Stimulated activated CD4-positive, alpha-beta T cell treated with anti-CD3 and anti-CD28 coated beads, Interleukin-4, amount 100 ng/mL, for 48 hours (primary cell): Measurements from ENCODE around the gene CASP1.
"Not testable (repeated sequence)": the region's sequence is repeated elsewhere in the genome, so short reads cannot be mapped to it uniquely, and the experiment has no call there.

Source experiments
- DNase-seq, 2 donors: peaks; one replicate each; pipeline ENCODE4 v3.0.0-alpha.2; 2020; ENCODE audit warnings: low read depth in 2 of 2

Gene CASP1

DNA sequence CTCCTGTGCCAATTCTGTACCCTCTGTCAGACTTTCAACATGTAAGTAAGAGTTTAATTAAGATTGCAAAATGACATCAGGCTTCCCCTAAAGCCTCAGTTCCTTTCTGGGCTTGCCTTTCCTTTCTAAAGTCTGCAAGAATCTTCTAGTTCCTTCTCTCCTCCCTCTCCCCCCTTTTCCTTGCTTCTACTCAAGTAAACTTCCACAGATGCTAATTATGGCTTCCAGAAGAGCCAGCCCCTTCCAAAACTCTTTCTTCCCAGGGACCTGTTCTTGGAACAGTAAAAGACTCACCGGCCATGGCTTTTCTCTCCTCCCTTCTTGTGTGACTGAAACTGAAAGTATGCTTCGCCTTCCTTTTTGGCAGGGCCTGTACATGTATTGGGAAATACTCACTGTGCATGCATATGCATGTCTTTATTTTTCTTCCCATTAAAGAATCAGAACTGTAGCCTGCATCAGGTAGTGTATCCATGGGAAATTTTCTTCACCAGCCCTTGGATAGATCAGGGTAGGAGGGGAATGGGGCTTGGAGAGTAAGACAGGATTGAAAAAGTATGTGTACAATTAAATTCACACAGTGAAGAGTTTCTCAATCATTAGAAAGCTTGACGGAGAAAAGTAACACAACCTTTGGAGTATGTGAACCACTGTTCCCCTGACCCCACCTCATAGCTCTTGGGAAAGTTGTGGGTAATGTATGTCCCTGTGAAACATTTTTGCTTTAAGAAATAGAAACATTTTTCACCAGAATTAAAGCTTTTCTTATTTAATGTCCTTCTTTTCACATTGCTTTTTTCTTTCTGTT, at the start of gene CASP1:
Gene CASP1 (minus strand): TSS at position 332 of the 808 bp plus-strand sequence. CDS start 31 bp downstream, at position 301.
- peak in 1 of 2 donors; percentile 14 for DNase-seq

DNA sequence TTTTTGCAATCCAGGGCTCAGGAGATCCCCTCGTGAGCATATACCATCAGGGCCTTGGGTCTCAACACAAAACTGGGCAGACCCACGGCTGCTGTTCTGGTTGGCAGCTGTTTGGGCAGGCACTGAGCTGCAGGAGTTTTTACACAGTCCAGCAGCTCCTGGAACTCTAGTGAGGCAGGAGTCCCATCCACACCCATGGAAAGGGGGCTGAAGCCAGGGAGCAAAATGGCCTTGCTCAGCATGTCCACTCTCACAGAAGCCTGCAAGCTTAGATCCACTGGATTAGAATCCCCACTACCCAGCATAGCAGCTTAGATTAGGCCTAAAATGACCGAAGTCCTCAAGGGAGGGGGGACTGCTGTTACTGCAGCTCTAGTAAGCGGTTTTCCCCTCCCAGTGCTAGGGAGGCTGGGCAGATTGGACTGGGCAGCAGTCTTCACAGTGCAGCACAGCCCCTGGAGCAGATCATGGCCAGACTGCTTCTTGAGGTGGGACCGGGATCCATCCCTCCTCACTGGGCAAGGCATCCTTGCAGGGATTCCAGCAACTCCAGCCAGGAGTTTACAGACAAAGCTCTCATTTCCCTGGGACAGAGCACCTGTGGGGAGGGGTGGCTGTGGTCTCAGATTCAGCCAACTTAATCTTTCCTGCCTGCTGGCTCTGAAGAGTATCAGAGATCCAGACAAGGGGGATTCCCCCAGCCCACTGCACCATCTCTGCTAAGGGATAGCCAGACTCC, 46.6 kb upstream of the CASP1 start:
- DNase-seq = no peak

DNA sequence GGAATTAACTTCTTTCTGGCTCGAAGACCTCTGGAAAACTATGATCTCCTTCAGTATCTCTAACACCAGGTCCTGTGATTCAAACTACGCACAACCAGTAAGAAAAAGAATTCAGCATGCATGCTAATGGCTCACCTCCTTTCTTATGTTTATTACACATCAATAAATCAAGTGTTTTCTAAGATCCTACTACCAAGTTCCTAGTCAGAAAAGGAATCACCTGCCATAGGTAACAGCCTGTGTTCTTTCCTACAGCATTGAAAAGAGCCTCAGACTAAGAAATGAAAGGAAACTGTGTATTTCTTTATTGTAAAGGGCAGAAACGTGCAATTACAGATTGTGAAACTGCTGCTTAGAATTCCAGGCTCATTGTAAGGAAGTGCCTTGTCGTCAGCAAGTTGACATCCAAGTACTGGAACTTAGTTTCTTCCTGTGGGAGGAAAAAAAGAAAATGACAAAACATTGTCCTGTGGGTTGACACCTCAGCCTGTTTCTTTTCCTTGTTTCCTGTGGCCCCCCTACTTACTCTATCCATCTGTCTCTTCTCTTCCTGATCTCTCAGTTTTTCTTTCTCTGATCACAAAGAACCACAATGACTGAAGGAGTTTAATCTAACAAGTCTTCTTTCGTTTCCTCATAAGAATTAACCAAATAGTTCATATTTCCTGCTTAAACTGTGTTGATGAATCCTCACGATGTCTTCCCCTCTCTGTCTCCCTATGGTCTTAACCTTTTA, 45.4 kb upstream of the CASP1 start:
- DNase-seq = not testable (repeated sequence)

DNA sequence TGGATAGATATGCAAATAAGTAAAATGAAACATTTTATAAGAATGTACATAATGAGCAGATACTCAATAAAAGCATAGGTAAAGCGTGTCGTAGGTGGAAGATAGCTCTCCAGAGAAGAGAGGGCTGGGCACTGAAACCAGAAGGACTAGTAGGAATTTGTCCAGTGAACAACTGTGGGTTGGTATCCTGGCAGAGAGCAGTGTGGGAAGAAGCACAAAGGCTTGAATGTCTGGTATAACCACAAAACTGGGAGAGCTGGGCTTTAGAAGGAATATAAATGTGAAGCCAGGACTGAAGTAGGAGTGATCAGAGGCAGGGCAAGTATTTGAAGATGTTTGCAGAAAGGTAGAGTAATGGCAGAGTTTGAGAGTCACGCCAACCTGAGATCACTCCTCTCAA, 43.3 kb upstream of the CASP1 start:
- DNase-seq = no peak

DNA sequence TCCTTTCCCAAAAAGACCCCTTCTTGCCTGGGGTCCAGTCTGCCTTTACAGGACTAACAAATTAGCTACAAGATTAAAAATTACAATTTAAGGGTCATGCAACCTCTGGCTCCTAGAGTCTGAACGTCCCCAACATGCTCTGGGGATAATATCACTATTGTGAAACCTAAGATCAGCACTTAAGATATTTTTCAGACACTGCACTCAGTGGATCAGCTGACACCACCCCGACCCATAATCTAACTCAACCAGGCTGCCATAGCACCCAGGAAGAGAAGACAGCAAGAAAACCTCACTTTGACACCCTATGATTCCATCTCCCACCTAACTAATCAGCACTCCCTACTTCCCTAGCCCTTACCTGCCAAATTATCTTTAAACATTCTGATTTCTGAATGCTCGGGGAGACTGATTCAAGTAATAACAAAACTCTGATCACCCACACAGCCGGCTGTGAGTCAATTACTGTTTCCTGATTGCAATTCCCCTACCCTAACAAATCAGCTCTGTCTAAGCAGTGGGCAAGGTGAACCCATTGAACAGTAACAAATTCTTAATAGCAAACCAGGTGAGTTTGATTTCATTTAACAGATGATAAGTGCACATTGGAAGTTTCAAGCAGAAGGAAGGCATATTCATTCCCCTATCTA, 42.3 kb upstream of the CASP1 start:
- peak in 1 of 2 donors; percentile 31 for DNase-seq

DNA sequence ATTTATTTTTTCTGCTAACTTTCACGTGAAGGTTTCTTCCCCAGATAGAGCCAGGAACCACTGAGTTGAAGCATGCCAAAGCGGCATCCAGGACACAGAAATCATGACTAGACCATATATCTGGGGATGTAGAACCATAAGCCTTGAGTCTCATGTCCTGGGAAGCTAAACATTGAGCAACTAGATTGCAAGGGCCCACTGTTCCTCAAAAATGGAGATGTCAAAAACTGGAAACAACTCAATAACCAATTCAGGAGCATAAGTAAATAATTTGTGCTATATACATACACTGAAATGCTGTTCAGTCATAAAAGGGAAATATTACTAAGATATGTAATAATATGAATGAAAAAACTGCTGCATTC, 39.2 kb upstream of the CASP1 start:
- no peak for DNase-seq

DNA sequence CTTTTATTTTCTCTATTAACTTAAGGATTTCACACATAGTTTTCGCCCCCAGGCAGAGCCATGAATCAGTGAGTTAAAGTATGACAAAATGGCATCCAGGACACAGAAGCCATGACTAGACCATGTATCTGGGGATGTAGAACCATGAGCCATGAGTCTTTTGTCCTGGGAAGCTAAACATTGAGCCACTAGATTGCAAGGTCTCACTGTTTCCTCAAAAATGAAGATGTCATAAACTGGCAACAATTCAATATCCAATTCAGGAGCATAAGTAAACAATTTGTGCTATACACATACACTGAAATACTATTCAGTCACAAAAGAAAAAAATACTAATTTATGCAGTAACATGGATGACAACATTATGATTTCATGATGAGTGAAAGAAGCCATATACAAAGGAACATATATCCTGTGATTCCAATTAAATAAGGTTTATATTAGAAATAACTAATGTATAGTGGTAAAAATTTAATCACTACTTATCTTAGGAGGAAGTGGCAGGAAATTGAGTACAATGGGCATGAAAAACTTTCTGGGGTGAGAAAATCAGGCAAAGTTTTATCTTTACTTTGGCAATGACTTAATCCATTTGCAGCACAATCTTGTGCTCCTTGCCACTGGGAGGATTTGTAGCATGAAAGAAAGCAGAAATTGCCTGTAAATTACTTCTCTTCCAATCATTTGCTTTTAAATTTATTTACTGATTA, 38.7 kb upstream of the CASP1 start:
- DNase-seq = no peak

DNA sequence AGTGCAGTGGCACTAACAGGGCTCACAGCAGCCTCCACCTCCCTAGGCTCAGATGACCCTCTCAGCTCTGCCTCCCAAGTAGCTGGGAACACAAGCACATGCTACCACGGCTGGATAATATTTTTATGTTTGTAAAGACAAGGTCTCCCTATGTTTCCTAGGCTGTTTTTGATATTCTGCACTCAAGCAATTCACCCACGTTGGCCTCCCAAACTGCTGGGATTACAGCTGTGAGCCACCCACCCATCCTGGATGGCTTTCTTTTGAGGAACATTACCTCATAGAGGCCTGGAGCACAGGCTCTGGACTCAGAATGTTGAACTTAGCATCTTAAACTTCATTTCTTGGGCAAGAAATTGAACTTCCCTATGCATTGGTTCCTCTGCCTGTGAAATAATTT, 37.1 kb upstream of the CASP1 start:
- not testable (repeated sequence) for DNase-seq

DNA sequence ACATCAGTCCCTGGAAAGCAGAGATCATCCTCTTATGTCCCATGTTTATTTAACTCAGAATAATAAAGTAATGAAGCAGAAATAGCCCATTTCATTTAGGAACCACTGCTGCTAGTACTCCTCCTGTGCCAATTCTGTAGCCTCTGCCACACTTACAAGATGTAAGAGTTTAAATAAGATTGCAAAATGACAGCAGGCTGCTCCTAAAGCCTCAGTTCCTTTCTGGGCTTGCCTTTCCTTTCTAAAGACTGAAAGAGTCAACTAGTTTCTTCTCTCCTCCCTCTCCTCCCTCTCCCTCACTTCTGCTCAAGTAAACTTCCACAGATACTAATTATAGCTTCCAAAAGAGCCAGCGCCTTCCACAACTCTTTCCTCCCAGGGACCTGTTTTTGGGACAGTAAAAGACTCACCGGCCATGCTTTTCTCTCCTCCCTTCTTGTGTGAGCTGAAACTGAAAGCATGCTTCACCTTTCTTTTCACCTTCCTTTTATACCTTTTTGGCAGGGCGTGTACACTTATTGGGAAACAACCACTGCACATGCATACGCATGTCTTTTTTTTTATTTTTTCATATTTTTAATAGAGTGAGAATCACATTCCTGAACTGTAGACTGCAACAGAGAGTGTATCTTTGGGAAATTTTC, 36.3 kb upstream of the CASP1 start:
- no peak for DNase-seq

DNA sequence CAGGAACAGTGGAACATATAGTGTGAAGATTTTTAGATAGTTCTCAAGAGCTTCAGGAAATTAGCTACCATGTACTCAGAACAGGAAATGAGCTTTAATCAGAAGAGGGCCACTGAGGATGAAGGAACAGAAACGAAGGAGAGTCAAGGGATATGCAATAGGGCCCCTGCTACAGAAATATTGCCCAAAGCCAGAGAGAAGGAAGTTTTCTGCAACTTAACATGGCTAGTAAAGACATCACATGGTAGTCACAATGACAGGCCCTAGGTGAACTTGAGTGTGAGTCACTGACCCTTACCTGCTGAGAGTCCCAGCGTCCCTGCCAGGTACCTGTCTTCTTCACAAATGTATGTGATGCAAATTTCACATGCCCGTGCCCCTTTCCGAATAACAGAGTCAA, 35.4 kb upstream of the CASP1 start:
- no peak for DNase-seq

DNA sequence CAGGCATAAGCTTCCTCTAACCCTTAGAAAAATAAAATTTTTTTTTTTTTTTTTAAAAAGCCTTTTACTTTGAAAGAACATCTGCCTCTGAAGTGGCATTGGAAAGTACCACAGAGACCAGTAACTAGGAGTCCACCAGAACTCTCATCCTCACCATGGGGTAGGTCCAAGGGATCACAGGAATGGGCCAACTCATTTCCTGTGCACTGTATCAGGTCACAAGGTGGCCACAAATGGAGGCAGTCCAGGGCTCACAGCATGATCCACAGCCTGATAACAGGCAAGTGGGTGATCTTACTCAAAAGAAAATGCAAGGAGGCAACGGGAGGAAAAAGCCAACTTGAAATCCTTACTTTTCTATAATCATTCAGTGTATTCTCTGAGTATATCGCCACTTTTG, 34.8 kb upstream of the CASP1 start:
- not testable (repeated sequence) for DNase-seq

DNA sequence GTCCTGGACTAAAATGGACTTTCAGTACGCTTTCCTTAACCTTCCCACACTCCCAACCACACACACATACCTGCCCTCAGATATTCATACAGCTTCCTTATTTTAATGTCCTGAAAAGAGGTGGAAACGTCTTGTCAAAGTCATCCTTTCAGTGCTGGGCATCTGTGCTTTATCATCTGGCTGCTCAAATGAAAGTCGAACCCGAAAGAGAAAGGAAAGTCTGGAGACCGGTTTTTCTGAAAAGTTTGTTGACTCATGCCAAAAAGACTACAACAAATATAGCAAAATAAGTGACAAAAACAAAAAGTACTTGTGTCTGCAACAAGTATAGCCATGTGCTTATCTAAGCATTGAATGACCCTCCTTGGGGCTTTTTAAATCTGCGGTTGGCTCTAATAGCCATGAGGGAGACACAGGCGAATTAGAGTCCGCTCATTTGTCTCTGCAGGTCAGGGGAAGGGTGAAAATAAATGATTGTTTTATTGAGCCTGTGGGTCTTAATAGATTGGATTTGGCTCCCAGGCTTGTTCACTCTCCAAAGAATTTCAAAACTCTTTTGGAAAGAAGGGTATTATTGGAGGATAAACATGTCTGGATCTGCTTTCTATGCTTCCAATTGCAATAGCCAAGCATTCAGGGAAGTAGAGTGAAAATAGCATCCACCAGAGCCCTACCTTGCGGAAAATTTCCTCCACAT, 28.4 kb upstream of the CASP1 start:
- DNase-seq = not testable (repeated sequence)

DNA sequence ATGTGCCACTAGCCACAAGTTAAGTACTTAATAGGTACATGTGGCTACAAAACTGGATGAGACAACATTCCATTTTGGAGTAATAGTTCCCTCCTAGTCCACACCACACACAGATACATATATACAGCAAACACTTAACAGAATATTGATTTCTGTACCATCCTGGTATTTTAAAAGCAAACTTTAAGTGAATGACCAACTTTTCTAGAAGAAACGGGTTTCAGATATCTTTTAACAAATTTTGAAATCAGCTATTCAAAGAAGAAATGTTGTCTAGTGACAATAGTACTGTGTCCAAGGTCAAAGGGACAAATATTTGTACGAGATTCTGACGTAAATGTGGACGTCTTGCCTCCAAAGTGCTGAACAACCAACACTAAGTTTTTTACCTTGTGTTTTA, 22.5 kb upstream of the CASP1 start:
- DNase-seq = no peak

DNA sequence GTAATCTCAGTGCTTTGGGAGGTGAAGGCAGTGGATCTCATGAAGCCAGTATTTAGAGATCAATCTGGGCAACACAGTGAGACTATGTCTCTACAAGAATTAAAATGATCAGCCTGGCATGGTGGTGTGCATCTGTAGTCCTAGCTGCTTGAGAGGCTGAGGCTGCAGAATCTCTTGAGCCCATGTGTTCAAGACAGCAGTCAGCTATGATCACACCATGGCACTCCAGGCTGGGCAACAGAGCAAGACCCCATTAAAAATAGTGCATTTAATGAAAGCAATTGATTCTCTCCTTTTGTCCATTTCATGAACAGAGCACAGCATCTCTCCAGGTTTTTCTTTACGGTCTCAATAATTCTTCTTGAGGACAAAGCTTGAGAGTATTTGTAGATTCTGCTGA, 21.5 kb upstream of the CASP1 start:
- no peak for DNase-seq

DNA sequence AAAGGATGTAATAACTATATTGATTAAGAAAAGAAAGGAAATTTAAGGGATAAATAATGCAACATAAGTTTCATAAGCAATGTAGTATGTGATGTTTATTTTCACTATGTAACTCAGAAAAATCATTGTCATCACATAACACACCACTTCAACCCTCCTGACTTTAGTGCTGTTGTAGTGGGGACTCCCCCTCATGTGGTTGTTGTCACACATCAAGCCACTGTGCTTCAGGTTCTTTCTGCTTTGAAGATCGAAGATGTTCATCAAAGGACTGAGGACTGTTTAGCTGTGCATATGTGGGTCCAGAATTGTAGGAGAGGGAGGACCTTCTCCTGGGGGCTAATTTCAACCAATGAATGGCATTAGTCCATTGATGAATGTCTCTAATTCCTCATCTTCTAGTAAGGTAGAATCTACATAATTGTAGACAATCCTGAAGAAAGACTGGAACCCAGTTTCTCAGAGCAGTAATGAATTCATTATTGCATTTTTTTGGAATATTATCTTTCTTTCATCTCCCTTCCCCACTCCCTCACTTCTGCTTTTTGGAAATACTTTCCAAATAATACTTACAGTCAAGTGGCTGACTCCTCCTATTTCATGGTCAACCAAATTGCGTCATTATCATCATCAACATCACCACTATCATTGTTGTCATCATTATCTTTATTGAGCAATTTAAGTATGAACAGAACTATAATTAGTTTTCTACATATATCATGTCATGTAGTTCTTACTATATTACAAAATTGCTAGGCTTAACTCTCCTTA, 20.0 kb upstream of the CASP1 start:
- no peak for DNase-seq

DNA sequence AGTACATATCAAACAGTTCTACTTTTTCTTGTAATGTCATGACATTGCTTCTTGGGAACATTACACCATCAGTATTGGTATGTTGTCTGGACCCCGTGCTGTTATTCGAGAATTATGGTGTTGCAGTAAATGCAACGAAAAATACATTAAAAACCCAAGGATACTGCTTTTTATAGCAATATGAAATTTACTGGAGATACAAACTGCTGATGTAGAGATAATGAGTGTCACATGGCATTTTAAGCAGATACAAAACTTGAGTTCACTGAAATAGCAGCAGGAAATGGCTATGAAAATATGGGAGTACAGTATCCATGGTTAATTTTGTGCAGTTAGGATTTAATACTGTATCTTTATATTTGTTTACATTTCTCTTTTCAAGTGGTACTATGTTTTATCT, 17.5 kb upstream of the CASP1 start:
- no peak for DNase-seq

DNA sequence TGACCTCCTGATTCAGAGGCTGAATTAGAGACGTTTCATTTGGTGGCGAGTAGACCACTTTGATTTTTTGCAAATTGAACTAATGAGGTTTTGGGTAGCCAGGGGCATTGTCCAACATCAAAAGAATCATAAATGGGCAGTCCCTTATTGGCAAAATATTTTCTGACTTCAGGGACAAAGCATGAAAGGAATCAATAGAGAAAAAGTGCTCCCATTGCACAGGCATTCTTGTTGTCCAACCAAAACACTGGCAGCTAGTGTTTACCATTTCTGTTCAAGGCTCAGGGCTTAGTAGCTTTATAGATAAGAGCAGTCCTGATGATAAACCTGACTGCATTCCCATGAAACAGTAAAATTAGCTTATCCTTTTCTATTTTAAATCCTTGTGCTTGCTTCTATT, 16.6 kb upstream of the CASP1 start:
- DNase-seq = no peak

DNA sequence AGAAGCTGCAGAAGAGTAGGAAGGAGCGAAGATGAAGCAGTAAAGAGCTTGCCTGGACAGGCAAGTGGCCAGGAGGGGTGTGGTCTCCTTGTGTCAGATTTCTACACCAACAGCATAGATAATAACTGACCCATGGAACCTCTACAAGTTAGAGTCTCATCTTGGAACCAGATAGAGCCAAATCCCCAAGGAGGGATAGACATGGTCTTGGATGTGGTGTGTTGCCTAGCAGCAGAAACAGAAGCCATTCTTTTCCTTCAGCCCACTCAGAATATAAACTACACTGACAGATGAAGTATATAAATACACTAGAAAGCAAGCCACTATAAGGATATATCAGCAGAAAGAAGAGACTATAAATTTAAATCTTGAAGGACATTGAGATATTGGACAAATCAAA, 14.5 kb upstream of the CASP1 start:
- no peak for DNase-seq

DNA sequence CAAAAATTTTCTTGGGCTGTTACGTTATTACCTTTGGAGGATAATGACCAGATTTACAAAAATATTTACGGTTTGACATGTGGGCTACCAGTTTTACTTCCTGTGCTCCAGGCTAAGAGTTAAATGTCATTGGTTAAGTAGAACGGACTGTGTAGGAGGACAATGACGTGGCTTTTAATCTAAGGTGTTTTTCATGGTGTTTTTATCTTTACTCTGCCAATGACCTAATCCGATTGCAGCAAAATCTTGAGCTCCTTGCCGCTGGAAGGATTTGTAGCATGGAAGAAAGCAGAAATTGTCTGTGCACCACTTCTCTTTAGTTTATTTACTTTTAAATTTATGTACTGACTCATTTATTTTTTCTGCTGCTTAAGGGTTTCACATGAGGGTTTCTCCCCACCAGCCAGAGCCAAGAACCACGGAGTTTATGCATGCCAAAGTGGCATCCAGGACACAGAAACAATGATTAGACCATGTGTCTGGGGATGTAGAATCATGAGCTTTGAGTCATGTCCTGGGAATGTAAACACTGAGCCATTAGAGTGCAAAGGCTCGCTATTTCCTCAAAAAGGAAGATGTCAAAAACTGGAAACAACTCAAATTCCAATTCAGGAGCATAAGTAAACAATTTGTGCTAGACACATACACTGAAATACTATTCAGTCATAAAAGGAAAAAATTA, 12.1 kb upstream of the CASP1 start:
- no peak for DNase-seq
